T-helper 22 cell (primary cell): Measurements from ENCODE around the gene BAIAP3.

Experiments
- DNase-seq: peaks from one replicate; pipeline ENCODE4 v3.0.0-alpha.2; 2020; ENCODE audit warnings: low read depth

BAIAP3 gene

DNA sequence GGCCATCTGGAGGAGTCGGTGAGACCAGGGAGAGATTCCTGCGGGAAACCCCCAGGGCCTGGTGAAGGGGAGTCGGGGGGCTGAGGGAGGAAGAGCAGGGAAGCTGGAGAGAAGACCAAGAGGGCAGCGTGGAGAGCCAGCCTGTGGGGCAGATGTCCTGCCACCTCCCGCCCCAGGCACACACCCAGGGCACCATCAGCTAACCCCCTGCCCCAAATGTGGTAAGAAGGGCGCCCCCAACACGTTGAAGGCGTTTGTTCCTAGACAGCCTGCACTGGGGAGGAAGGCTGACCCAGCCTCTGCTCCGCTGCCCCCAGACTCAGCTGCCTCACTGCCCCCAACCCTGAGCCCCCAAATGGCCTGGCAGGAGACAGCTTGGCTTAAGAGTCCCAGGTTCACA is 1.3 kb downstream of the BAIAP3 start:
- no peak for DNase-seq

DNA sequence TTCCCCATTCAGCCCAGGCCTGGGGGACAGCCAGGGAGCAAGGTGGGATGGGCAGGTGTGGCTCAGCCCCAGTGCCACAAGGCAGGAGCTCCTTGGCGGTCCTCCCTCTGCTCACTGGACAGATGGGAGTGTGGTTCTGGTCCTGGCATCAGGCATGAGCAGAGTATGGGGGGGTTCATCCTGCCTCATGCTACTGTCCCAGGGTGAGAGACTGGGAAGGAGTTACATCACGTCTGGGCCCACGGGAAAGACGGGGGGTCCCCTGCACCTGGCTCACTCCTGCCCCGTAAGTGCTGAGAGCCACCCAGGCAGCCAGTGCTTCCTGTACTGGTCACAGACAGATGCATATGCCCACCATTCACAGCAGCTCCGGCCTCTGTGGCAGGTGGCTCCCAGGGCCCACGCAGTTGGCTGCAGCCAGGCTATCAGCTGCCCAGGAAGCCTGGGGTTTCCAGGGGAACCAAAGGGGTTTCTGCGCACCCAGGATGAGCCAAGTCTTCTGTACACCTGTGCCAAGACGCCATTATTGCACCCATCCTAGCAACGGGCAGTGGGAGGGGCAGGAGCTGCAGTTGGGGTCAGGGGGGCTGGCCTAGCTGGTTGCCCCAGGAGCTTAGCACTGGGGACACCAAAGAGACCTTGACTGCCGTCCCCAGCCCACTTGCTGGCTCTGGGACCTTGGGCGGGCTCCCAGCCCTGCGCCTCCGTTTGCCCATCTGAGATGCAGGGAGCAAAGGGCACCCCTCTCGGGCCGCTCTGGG is 1.9 kb downstream of the BAIAP3 start:
- no peak for DNase-seq

DNA sequence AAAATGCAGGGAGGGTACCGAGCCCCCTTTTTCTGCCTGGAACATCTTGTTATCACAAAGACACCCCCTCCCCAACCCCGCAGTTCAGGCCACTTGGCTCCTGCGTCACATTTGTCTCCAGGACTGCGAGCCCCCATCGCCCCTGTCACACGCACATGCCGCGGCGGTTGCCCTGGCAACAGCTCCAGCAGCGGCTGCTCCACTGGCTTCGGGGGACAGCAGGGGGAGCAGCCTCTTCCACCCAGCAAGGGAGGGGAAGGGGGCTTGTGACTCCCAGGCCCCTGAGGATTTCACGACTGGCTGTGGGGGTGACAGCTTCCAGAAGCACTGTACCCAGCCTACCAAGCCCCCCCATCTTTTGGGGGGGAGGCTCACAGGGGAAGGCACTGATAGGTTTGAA is 2.6 kb downstream of the BAIAP3 start:
- no peak for DNase-seq

DNA sequence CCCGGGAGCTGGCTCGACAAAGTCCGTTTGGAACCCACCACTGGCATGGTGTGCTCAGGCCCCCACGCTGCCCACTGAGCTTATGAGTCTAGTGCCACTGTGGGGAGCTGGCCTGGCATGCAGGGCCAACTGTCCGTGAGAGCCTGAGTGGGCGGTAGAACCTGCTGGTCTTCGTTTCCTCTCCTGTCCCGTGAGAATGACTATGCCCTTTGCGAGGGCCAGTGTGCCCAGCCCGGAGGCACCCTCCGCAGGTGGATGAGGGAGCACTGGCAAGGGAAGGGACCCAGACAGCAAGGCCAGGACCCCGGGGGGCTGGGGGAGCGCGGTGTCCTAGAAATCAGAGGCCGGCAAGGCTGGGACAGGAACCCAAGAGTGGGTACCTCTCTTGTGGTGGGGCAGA is 3.2 kb downstream of the BAIAP3 start:
- DNase-seq: no peak

DNA sequence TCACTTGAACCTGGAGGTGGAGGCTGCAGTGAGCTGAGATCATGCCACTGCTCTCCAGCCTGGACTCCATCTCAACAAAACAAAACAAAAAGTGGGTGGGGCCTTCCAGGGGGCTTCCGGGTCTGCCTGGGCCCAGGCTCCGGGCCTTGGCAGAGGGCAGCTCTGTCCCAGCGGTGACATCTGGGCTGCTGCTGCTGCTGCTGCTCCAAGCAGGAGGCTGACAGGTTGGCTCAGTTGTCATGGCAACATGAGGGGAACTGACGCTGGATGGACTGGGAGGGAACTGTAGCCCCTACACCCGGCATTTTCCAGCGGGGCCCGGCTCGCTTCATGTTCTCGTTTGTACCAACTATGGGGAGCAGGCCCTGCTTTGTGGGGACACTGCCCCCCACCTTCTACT is 4.0 kb downstream of the BAIAP3 start:
- DNase-seq: no peak

DNA sequence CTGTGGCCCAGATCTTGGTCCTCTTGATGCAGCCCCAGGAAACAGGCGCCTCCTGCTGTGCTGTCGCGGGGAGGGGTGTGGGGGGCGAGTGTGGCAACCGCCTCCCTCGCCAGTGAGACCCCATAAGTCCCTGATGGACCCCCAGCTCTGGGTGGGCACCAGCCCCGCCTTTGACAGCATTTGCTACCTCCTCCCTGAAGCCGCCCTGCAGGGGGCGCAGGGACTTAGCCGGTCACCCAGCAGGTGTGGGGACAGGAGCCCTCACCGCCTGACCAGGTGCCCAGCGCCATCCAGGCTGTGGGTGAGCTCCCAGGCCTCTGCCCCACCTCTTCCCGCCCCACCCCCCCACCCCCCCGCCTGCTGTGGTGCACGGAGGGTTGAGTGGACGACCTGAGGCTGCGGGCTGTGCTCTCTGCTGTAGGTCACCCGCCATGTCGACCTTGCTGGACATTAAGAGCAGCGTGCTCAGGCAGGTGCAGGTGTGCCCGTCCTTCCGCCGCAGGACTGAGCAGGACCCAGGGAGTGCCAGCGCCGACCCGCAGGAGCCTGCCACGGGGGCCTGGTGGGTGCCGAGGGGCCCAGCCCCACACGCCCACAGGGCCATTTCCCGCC is 4.8 kb downstream of the BAIAP3 start:
- DNase-seq: no peak

DNA sequence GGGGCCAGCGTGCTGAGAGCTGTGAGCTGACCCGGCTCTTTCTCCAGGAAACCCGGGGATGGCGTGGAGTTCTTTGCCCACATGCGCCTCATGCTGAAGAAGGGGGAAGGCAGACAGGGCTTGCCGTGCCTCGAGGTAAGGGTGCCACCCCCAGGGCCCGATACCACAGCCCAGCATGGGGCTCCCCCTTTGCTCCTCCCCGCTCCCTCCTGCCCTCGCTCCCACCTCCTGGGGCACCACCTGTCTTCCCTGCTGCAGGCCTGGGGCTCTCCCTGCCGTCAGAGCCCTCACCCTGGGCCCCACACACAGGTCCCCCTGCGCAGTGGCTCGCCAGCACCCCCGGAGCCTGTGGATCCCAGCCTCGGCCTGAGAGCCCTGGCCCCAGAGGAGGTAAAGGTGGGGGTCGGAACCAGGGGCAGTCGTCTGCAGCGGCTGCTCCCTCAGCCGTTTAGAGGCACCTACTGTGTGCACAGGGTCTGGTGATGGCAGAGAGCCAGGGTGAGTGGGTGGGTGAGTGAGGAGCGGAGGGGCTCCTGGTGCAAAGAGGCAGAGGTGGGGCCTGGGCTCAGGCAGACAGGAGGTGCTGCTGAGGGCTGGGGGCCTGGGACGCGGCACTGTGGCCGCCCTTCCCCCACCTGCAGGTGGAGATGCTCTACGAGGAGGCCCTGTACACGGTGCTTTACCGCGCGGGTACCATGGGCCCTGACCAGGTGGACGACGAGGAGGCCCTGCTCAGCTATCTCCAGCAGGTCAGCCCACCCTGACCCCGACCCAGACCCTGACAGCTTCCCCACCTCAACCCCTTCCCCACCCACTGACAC is 5.6 kb downstream of the BAIAP3 start:
- no peak for DNase-seq

DNA sequence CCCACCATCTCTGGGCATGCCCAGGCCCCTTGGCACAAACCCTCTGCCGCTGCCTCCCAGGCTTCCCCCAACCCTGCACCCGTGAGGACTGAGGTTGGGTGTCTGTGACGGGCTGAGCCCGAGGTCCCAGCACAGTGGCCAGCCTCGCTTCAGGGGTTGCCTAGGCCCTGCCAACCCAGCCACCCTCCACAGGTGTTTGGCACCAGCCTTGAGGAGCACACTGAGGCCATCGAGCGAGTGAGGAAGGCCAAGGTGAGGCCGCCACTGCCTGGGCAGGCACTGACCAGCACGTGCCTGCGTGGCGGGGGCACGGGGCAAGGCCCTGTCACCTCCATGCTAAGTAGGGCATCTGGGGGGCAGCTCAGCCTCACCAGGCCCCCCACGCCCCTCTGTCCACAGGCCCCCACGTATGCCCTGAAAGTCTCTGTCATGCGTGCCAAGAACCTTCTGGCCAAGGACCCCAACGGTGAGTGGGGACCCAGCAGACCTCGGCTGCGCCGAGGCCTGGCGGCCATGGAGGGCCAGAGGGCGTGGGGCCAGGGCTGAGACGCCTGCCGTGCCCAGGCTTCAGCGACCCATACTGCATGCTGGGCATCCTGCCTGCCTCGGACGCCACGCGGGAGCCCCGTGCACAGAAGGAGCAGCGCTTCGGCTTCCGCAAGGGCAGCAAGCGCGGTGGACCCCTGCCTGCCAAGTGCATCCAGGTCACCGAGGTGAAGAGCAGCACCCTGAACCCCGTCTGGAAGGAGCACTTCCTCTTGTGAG is 7.5 kb downstream of the BAIAP3 start:
- DNase-seq: no peak

DNA sequence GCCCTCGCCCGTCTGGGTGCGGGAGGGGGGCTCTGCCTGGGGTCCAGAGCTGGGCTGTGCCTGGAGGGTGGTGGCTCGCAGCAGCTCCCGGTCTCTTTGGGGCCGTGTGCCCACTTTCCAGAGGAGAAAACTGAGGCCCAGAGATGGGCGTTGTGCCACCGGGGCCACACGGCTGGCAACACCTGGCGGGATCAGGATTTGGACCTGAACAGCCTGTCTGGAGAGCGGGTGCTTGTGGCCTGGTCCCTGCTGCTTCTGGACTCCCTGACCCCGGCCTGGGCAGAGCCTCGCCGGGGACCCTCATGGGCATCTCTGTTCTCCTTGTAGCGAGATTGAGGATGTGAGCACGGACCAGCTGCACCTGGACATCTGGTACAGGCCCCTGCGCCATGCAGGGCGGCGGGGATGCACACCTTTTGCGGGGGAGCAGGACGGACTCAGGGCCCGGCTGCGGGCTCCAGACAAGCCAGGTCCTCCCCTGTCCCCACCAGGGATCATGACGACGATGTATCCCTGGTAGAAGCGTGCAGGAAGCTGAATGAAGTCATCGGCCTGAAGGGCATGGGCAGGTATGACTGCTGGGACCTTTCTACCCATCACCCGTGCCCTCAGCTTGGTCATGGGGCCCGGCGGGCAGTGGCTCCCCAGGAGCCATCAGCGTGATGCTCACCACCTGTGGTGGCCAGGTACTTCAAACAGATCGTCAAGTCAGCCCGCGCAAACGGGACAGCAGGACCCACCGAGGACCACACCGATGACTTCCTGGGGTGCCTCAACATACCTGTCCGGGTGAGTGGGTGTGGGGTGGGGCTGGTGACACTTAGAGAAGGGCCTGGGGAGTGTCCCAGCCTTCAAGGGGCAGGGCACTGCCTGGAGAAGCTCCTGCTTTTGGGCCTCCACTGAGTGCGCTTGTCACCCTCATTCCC is 8.3 kb downstream of the BAIAP3 start:
- no peak for DNase-seq

DNA sequence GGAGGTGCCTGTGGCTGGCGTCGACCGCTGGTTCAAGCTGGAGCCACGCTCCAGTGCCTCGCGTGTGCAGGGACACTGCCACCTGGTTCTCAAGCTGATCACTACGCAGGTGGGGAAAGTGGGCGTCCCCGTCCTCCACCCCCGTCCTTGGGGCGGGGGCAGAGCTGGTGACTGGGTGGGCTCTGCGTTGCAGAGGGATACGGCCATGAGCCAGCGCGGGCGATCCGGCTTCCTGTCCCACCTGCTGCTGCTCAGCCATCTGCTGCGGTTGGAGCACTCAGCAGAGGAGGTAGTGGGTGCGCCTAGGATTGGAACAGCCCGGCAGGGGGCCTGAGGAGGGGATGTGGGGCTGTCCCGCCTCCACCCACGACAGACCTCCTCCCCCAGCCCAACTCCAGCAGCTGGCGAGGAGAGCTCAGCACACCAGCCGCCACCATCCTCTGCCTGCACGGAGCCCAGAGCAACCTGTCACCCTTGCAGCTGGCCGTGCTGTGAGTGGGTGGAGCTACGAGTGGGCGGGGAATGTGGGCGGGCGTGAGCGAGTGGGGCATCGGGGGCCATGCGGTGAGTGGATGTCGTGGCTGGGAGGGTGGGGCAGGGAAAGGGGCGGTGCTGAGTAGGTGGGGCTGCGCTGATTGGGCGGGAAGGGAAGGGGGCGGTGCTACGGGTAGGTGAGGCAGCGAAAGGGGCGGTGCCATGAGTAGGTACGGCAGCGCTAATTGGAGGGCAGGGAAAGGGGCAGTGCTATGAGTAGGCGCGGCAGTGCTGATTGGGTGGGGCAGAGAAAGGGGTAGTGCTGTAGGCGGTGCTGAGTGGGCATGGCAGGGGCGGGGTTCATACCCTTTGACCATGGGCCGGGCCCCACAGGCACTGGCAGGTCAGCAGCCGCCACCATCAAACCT is 9.3 kb downstream of the BAIAP3 start:
- DNase-seq: peak; percentile 97

DNA sequence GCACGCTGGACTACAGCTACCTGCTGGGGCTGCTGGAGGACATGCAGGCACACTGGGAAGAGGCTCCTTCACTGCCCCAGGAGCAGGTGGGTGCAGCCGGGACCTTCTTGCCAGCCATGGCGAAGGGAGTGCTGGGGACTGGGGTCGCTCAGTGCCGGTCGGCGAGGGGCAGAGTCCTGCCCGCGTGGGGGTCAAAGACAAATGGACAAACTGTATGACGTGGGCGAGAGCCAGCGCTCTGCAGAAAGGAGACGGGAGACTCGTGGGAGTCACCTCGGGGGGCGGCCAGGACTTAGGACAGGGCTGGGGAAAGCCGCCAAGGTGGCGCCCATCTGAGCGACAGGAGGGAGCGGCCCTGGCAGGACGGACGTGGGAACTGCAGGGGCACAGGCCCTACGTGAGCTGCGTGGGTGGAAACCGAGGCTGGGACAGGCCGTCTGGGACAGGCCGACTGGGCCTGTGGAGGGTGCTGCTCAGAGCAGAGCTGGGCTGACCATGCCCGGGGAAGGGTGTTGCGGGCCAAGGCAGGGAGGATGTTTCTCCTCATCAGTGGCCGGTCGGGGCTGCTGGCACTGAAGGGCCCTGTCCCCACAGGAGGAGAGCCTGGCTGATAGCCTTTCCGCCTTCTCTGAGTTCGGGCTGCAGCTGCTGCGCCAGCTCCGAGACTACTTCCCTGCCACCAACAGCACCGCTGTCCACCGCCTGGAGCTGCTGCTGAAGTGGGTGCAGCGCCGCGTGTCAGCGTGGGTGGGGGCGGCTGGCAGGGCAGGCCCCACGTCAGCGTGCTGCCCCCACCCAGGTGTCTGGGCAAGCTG is 10.2 kb downstream of the BAIAP3 start:
- no peak for DNase-seq

DNA sequence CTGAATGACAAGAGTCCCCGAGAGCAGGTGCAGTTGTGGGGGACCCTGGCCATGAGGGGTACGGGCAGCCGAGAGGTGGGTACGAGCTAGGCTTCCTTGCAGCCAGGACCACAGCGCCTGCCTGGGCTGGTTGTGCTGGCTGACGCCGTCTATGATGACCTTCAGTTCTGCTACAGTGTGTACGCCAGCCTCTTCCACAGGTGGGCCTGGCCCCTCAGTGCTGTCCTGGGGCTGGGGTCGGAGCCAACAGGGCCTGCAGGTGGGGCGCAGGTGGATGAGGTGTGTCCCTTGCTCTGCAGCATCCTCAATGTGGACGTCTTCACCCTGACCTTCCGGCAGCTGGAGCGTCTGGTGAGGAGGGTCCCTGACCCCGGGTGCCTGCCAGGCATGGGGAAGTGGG is 11.1 kb downstream of the BAIAP3 start:
- DNase-seq: no peak

DNA sequence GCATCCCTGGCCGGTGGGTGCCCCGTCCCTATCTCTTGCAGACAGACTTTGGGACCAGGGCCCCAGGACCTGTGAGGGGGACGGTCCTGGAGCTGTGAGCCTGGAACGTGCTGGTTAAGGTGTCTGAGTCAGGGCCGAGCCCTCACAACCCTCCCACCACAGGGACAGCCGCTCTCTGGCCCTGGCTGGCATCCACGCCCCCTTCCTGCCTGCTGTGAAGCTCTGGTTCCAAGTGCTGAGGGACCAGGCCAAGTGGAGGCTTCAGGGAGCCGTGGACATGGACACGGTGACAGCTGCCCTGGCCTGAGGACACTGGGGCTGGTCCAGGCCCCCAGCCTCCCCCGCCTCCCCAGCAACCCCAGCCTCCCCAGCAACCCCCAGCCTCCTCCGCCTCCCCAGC is 11.6 kb downstream of the BAIAP3 start:
- DNase-seq: no peak

DNA sequence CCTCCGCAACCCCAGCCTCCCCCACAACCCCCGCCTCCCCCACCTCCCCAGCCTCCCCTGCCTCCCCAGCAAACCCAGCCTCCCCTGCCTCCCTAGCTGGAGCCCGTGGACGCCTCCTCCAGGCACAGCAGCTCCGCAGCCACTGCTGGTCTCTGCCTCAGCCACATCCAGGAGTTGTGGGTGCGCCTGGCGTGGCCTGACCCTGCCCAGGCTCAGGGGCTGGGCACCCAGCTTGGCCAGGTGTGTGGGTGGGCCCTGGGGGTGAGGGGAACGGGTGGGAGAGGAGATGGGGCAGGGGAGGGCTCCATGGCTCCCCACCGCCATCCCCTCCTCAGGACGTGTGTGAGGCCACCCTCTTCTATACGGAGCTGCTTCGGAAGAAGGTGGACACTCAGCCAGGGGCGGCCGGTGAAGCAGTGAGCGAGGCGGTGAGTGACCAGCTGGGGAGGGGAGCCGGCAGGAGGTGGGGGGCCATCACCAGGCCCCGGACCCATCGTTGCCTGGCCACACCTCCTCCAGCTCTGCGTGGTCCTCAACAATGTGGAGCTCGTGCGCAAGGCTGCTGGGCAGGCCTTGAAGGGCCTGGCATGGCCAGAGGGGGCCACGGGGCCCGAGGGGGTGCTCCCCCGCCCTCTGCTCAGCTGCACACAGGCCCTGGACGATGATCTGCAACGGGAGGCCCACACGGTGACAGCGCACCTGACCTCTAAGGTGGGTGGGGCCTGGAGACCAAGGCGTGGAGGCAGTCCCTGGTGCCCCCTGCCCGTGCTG is 12.4 kb downstream of the BAIAP3 start:
- no peak for DNase-seq

DNA sequence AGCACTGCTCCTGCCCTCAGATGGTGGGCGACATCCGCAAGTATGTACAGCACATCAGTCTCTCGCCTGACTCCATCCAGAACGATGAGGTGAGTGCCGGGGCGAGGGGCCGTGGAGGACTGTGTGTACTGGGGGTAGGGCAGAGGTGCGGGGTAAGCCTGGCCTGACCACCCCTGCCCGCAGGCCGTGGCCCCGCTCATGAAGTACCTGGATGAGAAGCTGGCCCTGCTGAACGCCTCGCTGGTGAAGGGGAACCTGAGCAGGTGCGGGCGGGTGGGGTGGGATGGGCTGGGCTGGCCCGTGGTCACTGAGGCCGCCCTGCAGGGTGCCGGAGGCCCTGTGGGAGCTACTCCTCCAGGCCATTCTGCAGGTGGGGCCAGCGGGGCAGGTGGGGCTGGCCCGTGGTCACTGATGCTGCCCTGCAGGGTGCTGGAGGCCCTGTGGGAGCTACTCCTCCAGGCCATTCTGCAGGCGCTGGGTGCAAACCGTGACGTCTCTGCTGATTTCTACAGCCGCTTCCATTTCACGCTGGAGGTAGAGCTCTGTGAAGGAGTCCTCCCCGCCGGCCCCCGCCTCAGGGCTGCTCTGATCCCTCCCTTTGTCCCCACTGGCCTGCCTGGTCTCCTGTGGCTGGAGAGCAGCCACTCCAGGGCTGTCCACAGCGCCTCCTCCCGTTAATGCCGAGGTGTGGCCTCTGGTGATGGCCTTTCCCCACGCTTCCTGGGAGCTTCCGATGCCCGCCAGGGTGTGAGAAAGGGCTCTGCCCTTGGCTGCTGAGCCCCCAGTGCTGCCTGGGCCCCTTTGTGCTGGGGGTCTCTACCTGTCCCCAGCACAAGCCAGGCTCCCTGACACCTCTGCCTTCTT is 13.2 kb downstream of the BAIAP3 start:
- DNase-seq: no peak

DNA sequence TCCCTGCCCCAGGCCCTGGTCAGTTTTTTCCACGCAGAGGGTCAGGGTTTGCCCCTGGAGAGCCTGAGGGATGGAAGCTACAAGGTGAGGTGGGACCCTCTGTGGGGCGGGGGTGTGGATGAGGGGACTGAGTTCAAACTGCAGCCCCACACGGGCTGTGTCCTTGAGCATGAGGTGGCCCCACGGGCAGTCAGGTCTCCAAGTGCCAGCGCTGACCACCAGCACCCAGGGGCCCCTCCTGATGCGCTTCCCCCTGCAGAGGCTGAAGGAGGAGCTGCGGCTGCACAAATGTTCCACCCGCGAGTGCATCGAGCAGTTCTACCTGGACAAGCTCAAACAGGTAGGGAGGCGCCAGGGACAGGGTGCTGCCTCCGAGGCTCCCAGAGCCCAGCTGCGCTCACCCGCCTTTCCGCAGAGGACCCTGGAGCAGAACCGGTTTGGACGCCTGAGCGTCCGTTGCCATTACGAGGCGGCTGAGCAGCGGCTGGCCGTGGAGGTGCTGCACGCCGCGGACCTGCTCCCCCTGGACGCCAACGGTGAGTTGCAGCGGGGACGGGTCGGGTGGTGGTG is 13.9 kb downstream of the BAIAP3 start:
- DNase-seq: no peak

DNA sequence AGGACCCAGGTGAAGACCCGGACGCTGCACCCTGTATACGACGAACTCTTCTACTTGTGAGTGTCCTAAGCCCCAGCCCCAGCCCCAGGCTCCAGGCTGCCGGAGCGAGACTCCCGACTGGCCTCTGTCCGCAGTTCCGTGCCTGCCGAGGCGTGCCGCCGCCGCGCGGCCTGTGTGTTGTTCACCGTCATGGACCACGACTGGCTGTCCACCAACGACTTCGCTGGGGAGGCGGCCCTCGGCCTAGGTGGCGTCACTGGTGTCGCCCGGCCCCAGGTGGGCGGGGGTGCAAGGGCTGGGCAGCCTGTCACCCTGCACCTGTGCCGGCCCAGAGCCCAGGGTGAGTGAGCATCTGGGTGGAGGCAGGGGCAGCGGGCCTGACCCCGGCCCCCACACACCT is 14.5 kb downstream of the BAIAP3 start:
- DNase-seq: no peak
